GM12874 (cell line): ENCODE measurements around the gene NPAS4.

Experiments used
- TF ChIP-seq, protein P1 (sequence below): IDR thresholded peaks from 2 replicates; pipeline ENCODE4 v1.5.1; 2011; ENCODE audit warnings: low read depth, mild to moderate bottlenecking, control low read depth, low read length, moderate library complexity; ENCODE audit not compliant: insufficient read depth

NPAS4 gene

DNA sequence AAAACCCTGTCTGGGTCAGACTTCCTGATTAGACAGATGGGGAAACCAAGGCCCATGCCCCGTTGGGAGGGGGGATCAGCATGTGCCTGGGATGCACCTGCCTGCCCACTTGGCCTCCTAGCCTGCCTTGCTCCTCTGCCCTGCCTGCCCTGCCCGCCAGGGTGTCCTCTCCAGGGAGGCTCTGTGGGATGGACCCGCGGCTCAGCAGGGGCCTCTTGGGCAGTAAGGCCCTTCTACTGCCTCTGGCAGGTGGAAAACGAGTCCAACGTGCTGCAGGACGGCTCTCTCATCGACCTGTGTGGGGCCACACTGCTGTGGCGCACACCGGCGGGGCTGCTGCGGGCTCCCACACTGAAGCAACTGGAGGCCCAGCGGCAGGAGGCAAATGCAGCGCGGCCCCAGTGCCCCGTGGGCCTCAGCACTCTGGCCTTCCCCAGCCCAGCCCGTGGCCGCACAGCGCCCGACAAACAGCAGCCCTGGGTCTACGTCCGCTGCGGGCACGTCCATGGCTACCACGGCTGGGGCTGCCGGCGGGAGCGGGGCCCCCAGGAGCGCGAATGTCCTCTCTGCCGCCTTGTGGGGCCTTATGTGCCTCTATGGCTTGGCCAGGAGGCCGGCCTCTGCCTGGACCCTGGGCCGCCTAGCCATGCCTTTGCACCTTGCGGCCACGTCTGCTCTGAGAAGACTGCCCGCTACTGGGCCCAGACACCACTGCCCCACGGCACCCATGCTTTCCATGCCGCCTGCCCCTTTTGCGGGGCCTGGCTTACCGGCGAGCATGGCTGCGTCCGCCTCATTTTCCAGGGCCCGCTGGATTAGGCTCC is 54.7 kb downstream of the NPAS4 start:
- TF ChIP-seq, protein P1, sequence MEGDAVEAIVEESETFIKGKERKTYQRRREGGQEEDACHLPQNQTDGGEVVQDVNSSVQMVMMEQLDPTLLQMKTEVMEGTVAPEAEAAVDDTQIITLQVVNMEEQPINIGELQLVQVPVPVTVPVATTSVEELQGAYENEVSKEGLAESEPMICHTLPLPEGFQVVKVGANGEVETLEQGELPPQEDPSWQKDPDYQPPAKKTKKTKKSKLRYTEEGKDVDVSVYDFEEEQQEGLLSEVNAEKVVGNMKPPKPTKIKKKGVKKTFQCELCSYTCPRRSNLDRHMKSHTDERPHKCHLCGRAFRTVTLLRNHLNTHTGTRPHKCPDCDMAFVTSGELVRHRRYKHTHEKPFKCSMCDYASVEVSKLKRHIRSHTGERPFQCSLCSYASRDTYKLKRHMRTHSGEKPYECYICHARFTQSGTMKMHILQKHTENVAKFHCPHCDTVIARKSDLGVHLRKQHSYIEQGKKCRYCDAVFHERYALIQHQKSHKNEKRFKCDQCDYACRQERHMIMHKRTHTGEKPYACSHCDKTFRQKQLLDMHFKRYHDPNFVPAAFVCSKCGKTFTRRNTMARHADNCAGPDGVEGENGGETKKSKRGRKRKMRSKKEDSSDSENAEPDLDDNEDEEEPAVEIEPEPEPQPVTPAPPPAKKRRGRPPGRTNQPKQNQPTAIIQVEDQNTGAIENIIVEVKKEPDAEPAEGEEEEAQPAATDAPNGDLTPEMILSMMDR = no peak
